IMR-90 (cell line): ENCODE data around the gene DHRSX. TPM values are rescaled to one million over a fixed set of nuclear protein-coding genes. Genes with fewer than 3 reads are reported as not detected.

Source experiments
- ATAC-seq: fragments of 200-7000 bp; cut with Tn5 transposase; 2 replicates; pipeline ENCODE4 v1.9.1; 2020; ENCODE audit warnings: low read depth, mild to moderate bottlenecking, moderate library complexity
- BruUV-seq: library from RNA; stranded (reverse); fragments of 400-500 nt; replicated peaks from 2 replicates; lab custom pipeline; 2021; lab: Mats Ljungman, UMichigan
- CTCF ChIA-PET: fragments of 300-600 bp; formaldehyde crosslinking; extraction: SDS; loops from one replicate; lab custom pipeline; 2021; ENCODE audit warnings: antibody characterized with exemption; lab: Yijun Ruan, JAX
- POLR2A ChIA-PET: fragments of 300-600 bp; sonication (Branson Sonifier 250); formaldehyde crosslinking; loops from one replicate; lab custom pipeline; 2022; ENCODE audit warnings: antibody characterized with exemption; ENCODE audit not compliant: unreplicated experiment; lab: Charles Lee
- DNase-seq: peaks from one replicate; pipeline ENCODE4 v3.0.0; 2013
- H2AFZ ChIP-seq: replicated peaks from 2 replicates; pipeline ENCODE3; 2013; ENCODE audit warnings: low read length, mild to moderate bottlenecking; ENCODE audit not compliant: poor library complexity
- H2AK5ac ChIP-seq: 2 replicates; pipeline ENCODE4 v1.6.1; 2013; ENCODE audit warnings: low read depth, low read length, inconsistent platforms
- H2AK9ac ChIP-seq: replicated peaks from 2 replicates; pipeline ENCODE3; 2013; ENCODE audit warnings: mild to moderate bottlenecking, low read depth, low read length, moderate library complexity; ENCODE audit not compliant: poor library complexity
- H2BK120ac ChIP-seq: 2 replicates; pipeline ENCODE4 v1.6.1; 2013; ENCODE audit warnings: low read depth, low read length, inconsistent platforms
- H2BK15ac ChIP-seq: 3 replicates; pipeline ENCODE4 v1.6.1; 2013; ENCODE audit warnings: low read depth, low read length, inconsistent platforms
- H2BK20ac ChIP-seq: 2 replicates; pipeline ENCODE4 v1.6.1; 2013; ENCODE audit warnings: low read depth, mild to moderate bottlenecking, inconsistent platforms, low read length, moderate library complexity
- H2BK5ac ChIP-seq: 2 replicates; pipeline ENCODE4 v1.6.1; 2013; ENCODE audit warnings: mild to moderate bottlenecking, low read depth, low read length, inconsistent platforms; ENCODE audit not compliant: poor library complexity, severe bottlenecking
- H3K14ac ChIP-seq: replicated peaks from 2 replicates; pipeline ENCODE4 v1.6.1; 2013; ENCODE audit warnings: low read depth, low read length, inconsistent platforms
- H3K18ac ChIP-seq: 2 replicates; pipeline ENCODE4 v1.6.1; 2013; ENCODE audit warnings: low read depth, low read length, control low read depth
- H3K23ac ChIP-seq: 2 replicates; pipeline ENCODE4 v1.6.1; 2013; ENCODE audit warnings: low read depth, low read length, inconsistent platforms
- H3K27ac ChIP-seq: 2 replicates; pipeline ENCODE4 v1.5.1; 2013; ENCODE audit warnings: mild to moderate bottlenecking, control low read depth, low read length; ENCODE audit not compliant: insufficient read depth
- H3K27me3 ChIP-seq: 2 replicates; pipeline ENCODE4 v1.6.1; 2013; ENCODE audit warnings: low read length; ENCODE audit not compliant: control insufficient read depth, insufficient read depth
- H3K36me3 ChIP-seq: 2 replicates; pipeline ENCODE4 v1.6.1; 2013; ENCODE audit warnings: low read length, mixed read lengths; ENCODE audit not compliant: control insufficient read depth, insufficient read depth
- H3K4ac ChIP-seq: 2 replicates; pipeline ENCODE4 v1.6.1; 2013; ENCODE audit warnings: low read depth, low read length, inconsistent platforms
- H3K4me1 ChIP-seq: 2 replicates; pipeline ENCODE4 v1.6.1; 2013; ENCODE audit warnings: low read length, mixed read lengths; ENCODE audit not compliant: control insufficient read depth, insufficient read depth
- H3K4me2 ChIP-seq: 2 replicates; pipeline ENCODE4 v1.6.1; 2013; ENCODE audit warnings: low read depth, mild to moderate bottlenecking, control low read depth, low read length, moderate library complexity
- H3K4me3 ChIP-seq: 2 replicates; pipeline ENCODE4 v1.5.1; 2013; ENCODE audit warnings: low read depth, mild to moderate bottlenecking, control low read depth, low read length, moderate library complexity; ENCODE audit not compliant: insufficient read depth
- H3K56ac ChIP-seq: 2 replicates; pipeline ENCODE4 v1.6.1; 2013; ENCODE audit warnings: low read length, inconsistent platforms; ENCODE audit not compliant: insufficient read depth; ENCODE audit errors: extremely low read depth
- H3K79me1 ChIP-seq, 2 experiments: 2 replicates each; pipeline ENCODE4 v1.6.1; 2013; ENCODE audit warnings: low read length in 2 of 2, inconsistent platforms in 1 of 2, low read depth in 1 of 2
- H3K9ac ChIP-seq: 2 replicates; pipeline ENCODE4 v1.6.1; 2013; ENCODE audit warnings: low read depth, low read length, control low read depth
- H3K9me1 ChIP-seq: 2 replicates; pipeline ENCODE4 v1.6.1; 2013; ENCODE audit warnings: low read length, inconsistent platforms; ENCODE audit not compliant: insufficient read depth
- H3K9me3 ChIP-seq: 2 replicates; pipeline ENCODE4 v1.6.1; 2013; ENCODE audit warnings: low read length; ENCODE audit not compliant: control insufficient read depth, insufficient read depth
- H4K20me1 ChIP-seq: 2 replicates; pipeline ENCODE4 v1.6.1; 2013; ENCODE audit warnings: low read length, inconsistent platforms; ENCODE audit not compliant: insufficient read depth
- H4K5ac ChIP-seq: 2 replicates; pipeline ENCODE4 v1.6.1; 2013; ENCODE audit warnings: mild to moderate bottlenecking, low read depth, low read length, control low read depth
- H4K8ac ChIP-seq, 2 experiments: 2 replicates each; pipeline ENCODE4 v1.6.1; 2013; ENCODE audit warnings: low read depth in 2 of 2, low read length in 2 of 2, control low read depth in 1 of 2, inconsistent platforms in 1 of 2
- H4K91ac ChIP-seq: 2 replicates; pipeline ENCODE4 v1.6.1; 2013; ENCODE audit warnings: low read depth, low read length, inconsistent platforms; ENCODE audit not compliant: insufficient read depth
- BHLHE40 ChIP-seq: fragments of 150-350 bp; IDR thresholded peaks from 2 replicates; pipeline ENCODE4 v1.6.1; 2016; ENCODE audit warnings: mild to moderate bottlenecking, low read depth, low read length
- CEBPB ChIP-seq: IDR thresholded peaks from 2 replicates; pipeline ENCODE4 v1.6.1; 2012; ENCODE audit warnings: low read depth, low read length, improper control_type of control experiment
- CHD1 ChIP-seq: IDR thresholded peaks from 2 replicates; pipeline ENCODE4 v1.6.1; 2012; ENCODE audit warnings: low read depth, low read length, improper control_type of control experiment
- FOS ChIP-seq: fragments of 150-350 bp; IDR thresholded peaks from 2 replicates; pipeline ENCODE4 v1.6.1; 2016; ENCODE audit warnings: low read depth, low read length
- MAFK ChIP-seq: IDR thresholded peaks from 2 replicates; pipeline ENCODE4 v1.6.1; 2012; ENCODE audit warnings: low read depth, low read length, improper control_type of control experiment
- MAZ ChIP-seq: IDR thresholded peaks from 2 replicates; pipeline ENCODE4 v1.6.1; 2012; ENCODE audit warnings: low read depth, mild to moderate bottlenecking, low read length, improper control_type of control experiment, moderate library complexity, borderline replicate concordance
- MXI1 ChIP-seq: IDR thresholded peaks from 2 replicates; pipeline ENCODE4 v1.6.1; 2012; ENCODE audit warnings: low read depth, mild to moderate bottlenecking, low read length, moderate library complexity, borderline replicate concordance
- NFE2L2 ChIP-seq: fragments of 150-350 bp; IDR thresholded peaks from 2 replicates; pipeline ENCODE4 v1.6.1; 2016; ENCODE audit warnings: low read depth, mild to moderate bottlenecking, low read length
- POLR2A ChIP-seq: IDR thresholded peaks from 2 replicates; pipeline ENCODE4 v1.6.1; 2012; ENCODE audit warnings: mild to moderate bottlenecking, low read depth, low read length
- RAD21 ChIP-seq: IDR thresholded peaks from 2 replicates; pipeline ENCODE4 v1.6.1; 2012; ENCODE audit warnings: low read length, improper control_type of control experiment
- RCOR1 ChIP-seq: IDR thresholded peaks from 2 replicates; pipeline ENCODE4 v1.6.1; 2012; ENCODE audit warnings: mild to moderate bottlenecking, low read length, improper control_type of control experiment; ENCODE audit not compliant: insufficient replicate concordance
- RFX5 ChIP-seq: IDR thresholded peaks from 2 replicates; pipeline ENCODE4 v1.8.0; 2012; ENCODE audit warnings: low read depth, mild to moderate bottlenecking, low read length, moderate library complexity
- SMC3 ChIP-seq: fragments of 150-350 bp; IDR thresholded peaks from 2 replicates; pipeline ENCODE4 v1.6.1; 2016; ENCODE audit warnings: low read depth, mild to moderate bottlenecking, antibody characterized with exemption, low read length, moderate library complexity
- dilution Hi-C: fragments of 300-500 bp; cut with HindIII; formaldehyde crosslinking; loops from one replicate; pipeline ENCODE4 v1.14.3; 2018; ENCODE audit warnings: low sequenced_read_pairs; ENCODE audit not compliant: unreplicated experiment
- in situ Hi-C: fragments of 300-500 bp; cut with MboI; formaldehyde crosslinking; loops from 3 replicates; pipeline ENCODE4 v1.14.3; 2019; ENCODE audit warnings: low sequenced_read_pairs, inconsistent platforms, mixed read lengths
- intact Hi-C: fragments of 100-400 bp; cut with micrococcal nuclease; formaldehyde crosslinking; loops from 2 replicates; pipeline ENCODE4 v1.10.0; 2022
- polyA plus RNA-seq, 3 experiments: library from polyadenylated mRNA; depleted of rRNA; stranded (reverse); fragments of >200 nt; gene quantifications; 2 replicates each; pipeline ENCODE4 v1.2.3, GENCODE V29; 2012; ENCODE audit warnings: low replicate concordance in 1 of 3
- total RNA-seq: library from RNA; depleted of rRNA; stranded (reverse); fragments of >200 nt; gene quantifications from 2 replicates; pipeline ENCODE4 v1.2.3, GENCODE V29; 2012
- TF ChIP-seq, protein P1 (sequence below): fragments of 150-350 bp; IDR thresholded peaks from 2 replicates; pipeline ENCODE4 v1.6.1; 2017; ENCODE audit warnings: mild to moderate bottlenecking, antibody characterized with exemption, low read length, low read depth
- TF ChIP-seq, protein P2 (sequence below): fragments of 150-350 bp; IDR thresholded peaks from 2 replicates; pipeline ENCODE4 v1.6.1; 2016; ENCODE audit warnings: low read depth, mild to moderate bottlenecking, low read length, moderate library complexity, borderline replicate concordance
- TF ChIP-seq, protein P3 (sequence below): conservative IDR thresholded peaks from 2 replicates; pipeline ENCODE4 v1.5.1; 2012; ENCODE audit warnings: mild to moderate bottlenecking, low read depth, low read length, improper control_type of control experiment

DHRSX gene
- total and polyA plus RNA-seq, 2 of the 4 experiments (the other 2 are of a cell fraction), result 26.2 to 38.0 TPM

DNA sequence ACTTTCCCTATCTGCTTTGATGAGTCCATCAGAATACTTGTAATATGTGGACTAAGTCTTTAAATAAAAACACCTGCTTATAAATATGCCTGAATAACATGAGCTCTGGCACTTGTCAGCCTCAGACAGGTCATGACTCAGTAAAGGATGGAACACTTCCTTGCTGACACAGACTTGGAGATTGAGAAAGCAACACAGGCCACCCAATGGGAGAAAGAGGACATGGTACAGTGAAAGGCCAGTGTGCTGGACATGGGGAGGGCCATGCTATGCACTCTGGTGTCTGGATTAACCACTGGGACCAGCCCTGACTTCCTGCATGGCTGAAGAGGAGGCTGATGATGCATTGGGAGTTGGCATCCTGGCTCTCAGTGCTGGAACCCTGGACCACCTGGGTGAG is 149.5 kb downstream of the DHRSX start:
- dilution Hi-C loops, result no loop called here
- Histone ChIP-seq H3K23ac (peak overlapping the region; percentile 82), H3K4ac (peak overlapping the region; percentile 91), H3K79me1 (peaks cover 5 to 20% of the 10 kb centered on the region in 2 experiments; a peak in 3 of 4 replicates), H2AK5ac (peak overlapping the region; percentile 92), H3K4me2 (peak overlapping the region; percentile 8), H4K91ac (peak overlapping the region; percentile 83), H2BK120ac (peak overlapping the region; percentile 81), H3K27ac (peak overlapping the region; percentile 87), H3K18ac (peak overlapping the region; percentile 87), H3K36me3 (peaks cover 6% of the 10 kb centered on the region), H2AK9ac (peak overlapping the region; percentile 66), H3K9me1 (peaks cover 16% of the 10 kb centered on the region), H4K8ac (peak overlapping the region in 1 of 2 experiments; percentile 78; a peak in 2 of 4 replicates), H3K27me3 (no peaks in the 10 kb centered on the region), H3K9me3 (no peaks in the 10 kb centered on the region), H2AFZ (peak overlapping the region; percentile 46), H2BK20ac (peak overlapping the region; percentile 80), H3K4me3 (no peak overlapping the region), H3K4me1 (peaks cover 14% of the 10 kb centered on the region), H3K9ac (no peak overlapping the region), H4K5ac (peak overlapping the region; percentile 22; the same call in 1 of the 2 replicates), H2BK15ac (peak overlapping the region; percentile 55; the same call in 1 of the 3 replicates), H2BK5ac (peak overlapping the region; percentile 97), H3K14ac (peak overlapping the region; percentile 61), H3K56ac (no peak overlapping the region), H4K20me1 (peaks cover 20% of the 10 kb centered on the region)
- intact Hi-C loops, result loop anchor here (5.0 to 10.0 kb wide), 3 partner anchors 101 to 243 kb away; no protein-coding TSS in a partner anchor
- DNase-seq, result peak; percentile 89
- CTCF ChIA-PET, result no interaction called here
- no TSS peak for BruUV-seq
- TF ChIP-seq NFE2L2, result peak; percentile 6; the same call in 1 of the 2 replicates
- TF ChIP-seq, protein P1, sequence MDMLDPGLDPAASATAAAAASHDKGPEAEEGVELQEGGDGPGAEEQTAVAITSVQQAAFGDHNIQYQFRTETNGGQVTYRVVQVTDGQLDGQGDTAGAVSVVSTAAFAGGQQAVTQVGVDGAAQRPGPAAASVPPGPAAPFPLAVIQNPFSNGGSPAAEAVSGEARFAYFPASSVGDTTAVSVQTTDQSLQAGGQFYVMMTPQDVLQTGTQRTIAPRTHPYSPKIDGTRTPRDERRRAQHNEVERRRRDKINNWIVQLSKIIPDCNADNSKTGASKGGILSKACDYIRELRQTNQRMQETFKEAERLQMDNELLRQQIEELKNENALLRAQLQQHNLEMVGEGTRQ, result no peak
- peak; percentile 50; the same call in 1 of the 2 replicates for TF ChIP-seq BHLHE40
- no peak for TF ChIP-seq CHD1
- TF ChIP-seq RAD21, result no peak
- TF ChIP-seq RFX5, result no peak
- no peak for TF ChIP-seq POLR2A
- TF ChIP-seq MAFK, result peak; percentile 23; the same call in 1 of the 2 replicates
- TF ChIP-seq, protein P2, sequence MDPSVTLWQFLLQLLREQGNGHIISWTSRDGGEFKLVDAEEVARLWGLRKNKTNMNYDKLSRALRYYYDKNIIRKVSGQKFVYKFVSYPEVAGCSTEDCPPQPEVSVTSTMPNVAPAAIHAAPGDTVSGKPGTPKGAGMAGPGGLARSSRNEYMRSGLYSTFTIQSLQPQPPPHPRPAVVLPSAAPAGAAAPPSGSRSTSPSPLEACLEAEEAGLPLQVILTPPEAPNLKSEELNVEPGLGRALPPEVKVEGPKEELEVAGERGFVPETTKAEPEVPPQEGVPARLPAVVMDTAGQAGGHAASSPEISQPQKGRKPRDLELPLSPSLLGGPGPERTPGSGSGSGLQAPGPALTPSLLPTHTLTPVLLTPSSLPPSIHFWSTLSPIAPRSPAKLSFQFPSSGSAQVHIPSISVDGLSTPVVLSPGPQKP, result no peak
- TF ChIP-seq, protein P3, sequence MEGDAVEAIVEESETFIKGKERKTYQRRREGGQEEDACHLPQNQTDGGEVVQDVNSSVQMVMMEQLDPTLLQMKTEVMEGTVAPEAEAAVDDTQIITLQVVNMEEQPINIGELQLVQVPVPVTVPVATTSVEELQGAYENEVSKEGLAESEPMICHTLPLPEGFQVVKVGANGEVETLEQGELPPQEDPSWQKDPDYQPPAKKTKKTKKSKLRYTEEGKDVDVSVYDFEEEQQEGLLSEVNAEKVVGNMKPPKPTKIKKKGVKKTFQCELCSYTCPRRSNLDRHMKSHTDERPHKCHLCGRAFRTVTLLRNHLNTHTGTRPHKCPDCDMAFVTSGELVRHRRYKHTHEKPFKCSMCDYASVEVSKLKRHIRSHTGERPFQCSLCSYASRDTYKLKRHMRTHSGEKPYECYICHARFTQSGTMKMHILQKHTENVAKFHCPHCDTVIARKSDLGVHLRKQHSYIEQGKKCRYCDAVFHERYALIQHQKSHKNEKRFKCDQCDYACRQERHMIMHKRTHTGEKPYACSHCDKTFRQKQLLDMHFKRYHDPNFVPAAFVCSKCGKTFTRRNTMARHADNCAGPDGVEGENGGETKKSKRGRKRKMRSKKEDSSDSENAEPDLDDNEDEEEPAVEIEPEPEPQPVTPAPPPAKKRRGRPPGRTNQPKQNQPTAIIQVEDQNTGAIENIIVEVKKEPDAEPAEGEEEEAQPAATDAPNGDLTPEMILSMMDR, result no peak
- TF ChIP-seq MXI1, result no peak
- 0 out of 2 replicates have a peak, but pooled peaks have one; percentile 30 for TF ChIP-seq MAZ
- peak; percentile 75 for TF ChIP-seq CEBPB
- peak; percentile 96 for TF ChIP-seq RCOR1
- peak; percentile 68 for TF ChIP-seq FOS
- no peak for TF ChIP-seq SMC3
- in situ Hi-C loops, result no loop called here
- ATAC-seq, result peak; percentile 38
- POLR2A ChIA-PET, result no interaction called here
